ENCODE results near the gene ZXDC.

DNA sequence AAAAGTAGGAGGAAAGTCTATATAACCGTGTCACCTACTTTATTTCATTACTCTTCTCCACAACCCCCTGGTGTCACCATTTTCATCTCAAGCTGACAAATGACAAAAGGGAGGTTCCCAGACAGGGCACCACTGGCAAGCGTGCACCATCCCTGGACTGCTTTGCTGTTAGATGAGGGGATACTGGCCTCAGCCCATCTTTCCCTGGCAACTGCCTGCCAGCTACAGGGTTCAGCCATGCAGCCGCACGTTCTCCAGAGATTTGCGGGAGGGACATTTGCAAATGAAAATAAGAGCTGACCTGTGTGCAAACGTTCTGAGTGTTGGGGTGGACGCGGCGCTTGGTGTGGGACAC, 41.2 kb upstream of the ZXDC start:
- TF ChIP-seq, protein P1, sequence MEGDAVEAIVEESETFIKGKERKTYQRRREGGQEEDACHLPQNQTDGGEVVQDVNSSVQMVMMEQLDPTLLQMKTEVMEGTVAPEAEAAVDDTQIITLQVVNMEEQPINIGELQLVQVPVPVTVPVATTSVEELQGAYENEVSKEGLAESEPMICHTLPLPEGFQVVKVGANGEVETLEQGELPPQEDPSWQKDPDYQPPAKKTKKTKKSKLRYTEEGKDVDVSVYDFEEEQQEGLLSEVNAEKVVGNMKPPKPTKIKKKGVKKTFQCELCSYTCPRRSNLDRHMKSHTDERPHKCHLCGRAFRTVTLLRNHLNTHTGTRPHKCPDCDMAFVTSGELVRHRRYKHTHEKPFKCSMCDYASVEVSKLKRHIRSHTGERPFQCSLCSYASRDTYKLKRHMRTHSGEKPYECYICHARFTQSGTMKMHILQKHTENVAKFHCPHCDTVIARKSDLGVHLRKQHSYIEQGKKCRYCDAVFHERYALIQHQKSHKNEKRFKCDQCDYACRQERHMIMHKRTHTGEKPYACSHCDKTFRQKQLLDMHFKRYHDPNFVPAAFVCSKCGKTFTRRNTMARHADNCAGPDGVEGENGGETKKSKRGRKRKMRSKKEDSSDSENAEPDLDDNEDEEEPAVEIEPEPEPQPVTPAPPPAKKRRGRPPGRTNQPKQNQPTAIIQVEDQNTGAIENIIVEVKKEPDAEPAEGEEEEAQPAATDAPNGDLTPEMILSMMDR (IDR thresholded peaks at IDR 0.05), result no peak
- TF ChIP-seq ZFX (IDR thresholded peaks at IDR 0.05; ENCODE audit: borderline replicate concordance), result no peak

Measured in 22Rv1 (cell line).